Measurements from ENCODE around the gene TMEM87B. TPM values are rescaled to one million over a fixed set of nuclear protein-coding genes. Genes with fewer than 3 reads are reported as not detected.

The TMEM87B gene
- 10 to 100 TPM; 28.3 to 42.7 TPM for total RNA-seq
- long read RNA-seq, donor 1, full-length matches to known transcripts = 2 of 6 reads
- long read RNA-seq, donor 1, partial matches to known transcripts = 3 of 6 reads
- long read RNA-seq, donor 1, other reads (novel, unspliced or antisense) = 1 of 6 reads
- long read RNA-seq, donor 2, full-length matches to known transcripts = 5 of 11 reads
- long read RNA-seq, donor 2, partial matches to known transcripts = 1 of 11 reads
- long read RNA-seq, donor 2, other reads (novel, unspliced or antisense) = 5 of 11 reads

- DNase-seq (ENCODE audit: low spot score) = peak; percentile 100
- intact Hi-C loops (cut with DNase I) = no loop called here
Measured at GRCh38 chr2:112054847-112055729, at the start of gene TMEM87B. TMEM87B (plus strand) TSS chr2:112055269; CDS start chr2:112055592, 323 bp downstream.

GRCh38 chr2:112005406-112006075, 49.5 kb upstream of the TMEM87B start:
- intact Hi-C loops (cut with DNase I) = no loop called here
- DNase-seq (ENCODE audit: low spot score) = no peak

GRCh38 chr2:112006076-112006410, 49.0 kb upstream of the TMEM87B start:
- intact Hi-C loops (cut with DNase I) = no loop called here
- no peak for DNase-seq (ENCODE audit: low spot score)

GRCh38 chr2:112007493-112007892, 47.6 kb upstream of the TMEM87B start:
- intact Hi-C loops (cut with DNase I) = no loop called here
- no peak for DNase-seq (ENCODE audit: low spot score)

GRCh38 chr2:112008910-112009485, 46.1 kb upstream of the TMEM87B start:
- intact Hi-C loops (cut with DNase I) = no loop called here

GRCh38 chr2:112010751-112011150, 44.3 kb upstream of the TMEM87B start:
- intact Hi-C loops (cut with DNase I) = no loop called here
- no peak for DNase-seq (ENCODE audit: low spot score)

More at GRCh38 chr2:112008910-112009485, 46.1 kb upstream of the TMEM87B start:
- no peak for DNase-seq (ENCODE audit: low spot score)

- intact Hi-C loops (cut with DNase I) = no loop called here
Measured at GRCh38 chr2:112012556-112012955, 42.5 kb upstream of the TMEM87B start.

GRCh38 chr2:112018846-112019245, 36.2 kb upstream of the TMEM87B start:
- no peak for DNase-seq (ENCODE audit: low spot score)
- intact Hi-C loops (cut with DNase I) = no loop called here

More at GRCh38 chr2:112012556-112012955, 42.5 kb upstream of the TMEM87B start:
- no peak for DNase-seq (ENCODE audit: low spot score)

GRCh38 chr2:112019569-112019982, 35.5 kb upstream of the TMEM87B start:
- intact Hi-C loops (cut with DNase I) = no loop called here
- no peak for DNase-seq (ENCODE audit: low spot score)

GRCh38 chr2:112020561-112020960, 34.5 kb upstream of the TMEM87B start:
- DNase-seq (ENCODE audit: low spot score) = no peak
- intact Hi-C loops (cut with DNase I) = no loop called here

- intact Hi-C loops (cut with DNase I) = no loop called here
- DNase-seq (ENCODE audit: low spot score) = no peak
Measured at GRCh38 chr2:112021290-112021689, 33.8 kb upstream of the TMEM87B start.

- intact Hi-C loops (cut with DNase I) = no loop called here
- DNase-seq (ENCODE audit: low spot score) = no peak
Measured at GRCh38 chr2:112021781-112022231, 33.3 kb upstream of the TMEM87B start.

GRCh38 chr2:112023707-112024106, 31.4 kb upstream of the TMEM87B start:
- intact Hi-C loops (cut with DNase I) = no loop called here
- DNase-seq (ENCODE audit: low spot score) = no peak

- no peak for DNase-seq (ENCODE audit: low spot score)
- intact Hi-C loops (cut with DNase I) = no loop called here
Measured at GRCh38 chr2:112024231-112024630, 30.8 kb upstream of the TMEM87B start.

GRCh38 chr2:112024896-112025491, 30.1 kb upstream of the TMEM87B start:
- no peak for DNase-seq (ENCODE audit: low spot score)

GRCh38 chr2:112026509-112026908, 28.6 kb upstream of the TMEM87B start:
- no peak for DNase-seq (ENCODE audit: low spot score)
- intact Hi-C loops (cut with DNase I) = no loop called here

More at GRCh38 chr2:112024896-112025491, 30.1 kb upstream of the TMEM87B start:
- intact Hi-C loops (cut with DNase I) = no loop called here

GRCh38 chr2:112027767-112028166, 27.3 kb upstream of the TMEM87B start:
- intact Hi-C loops (cut with DNase I) = no loop called here
- DNase-seq (ENCODE audit: low spot score) = no peak

- DNase-seq (ENCODE audit: low spot score) = no peak
- intact Hi-C loops (cut with DNase I) = loop anchor here in 1 of 2 donors (1.0 kb wide), 1 partner anchor 41 kb away; no protein-coding TSS in a partner anchor
Measured at GRCh38 chr2:112029164-112029563, 25.9 kb upstream of the TMEM87B start.
